Lung (tissue), 12 donors: Measurements from ENCODE around the gene IGLL1. TPM values are rescaled to one million over a fixed set of nuclear protein-coding genes. Genes with fewer than 3 reads are reported as not detected.

Experiments used
- ATAC-seq: fragments of 200-7000 bp; cut with Tn5 transposase; one replicate; pipeline ENCODE4 v1.9.1; 2020; ENCODE audit warnings: moderate number of reproducible peaks; ENCODE audit not compliant: insufficient read depth, low FRiP score
- DNase-seq, 3 donors: peaks; one replicate each; pipeline ENCODE4 v3.0.0-alpha.2; 2013 to 2017
- H3K27ac ChIP-seq, 2 donors: one replicate each; pipeline ENCODE4 v1.5.1; 2013; ENCODE audit warnings: mild to moderate bottlenecking in 2 of 2, moderate library complexity in 2 of 2, control low read depth in 1 of 2, inconsistent platforms in 1 of 2, low read depth in 1 of 2, low read length in 1 of 2
- H3K27me3 ChIP-seq, 3 donors: one replicate each; pipeline ENCODE4 v1.5.1; 2013; ENCODE audit warnings: low read length in 2 of 3; ENCODE audit not compliant: control insufficient read depth in 3 of 3, insufficient read depth in 3 of 3
- H3K36me3 ChIP-seq, 4 donors: one replicate each; pipeline ENCODE4 v1.5.1; 2013; ENCODE audit warnings: low read length in 4 of 4, mild to moderate bottlenecking in 1 of 4, moderate library complexity in 1 of 4; ENCODE audit not compliant: control insufficient read depth in 4 of 4, insufficient read depth in 4 of 4
- H3K4me1 ChIP-seq, 5 donors: one replicate each; pipeline ENCODE4 v1.5.1; 2013; ENCODE audit warnings: low read length in 5 of 5, mild to moderate bottlenecking in 2 of 5, moderate library complexity in 1 of 5; ENCODE audit not compliant: control insufficient read depth in 5 of 5, insufficient read depth in 5 of 5
- H3K4me3 ChIP-seq: one replicate; pipeline ENCODE4 v1.5.1; 2013; ENCODE audit warnings: mild to moderate bottlenecking, control low read depth, moderate library complexity
- H3K9ac ChIP-seq, 2 donors: one replicate each; pipeline ENCODE4 v1.5.1; 2013; ENCODE audit warnings: low read length in 2 of 2, control low read depth in 1 of 2; ENCODE audit not compliant: insufficient read depth in 1 of 2
- H3K9me3 ChIP-seq, 4 donors: one replicate each; pipeline ENCODE4 v1.5.1; 2013; ENCODE audit warnings: low read length in 3 of 4, mild to moderate bottlenecking in 1 of 4, moderate library complexity in 1 of 4; ENCODE audit not compliant: control insufficient read depth in 4 of 4, insufficient read depth in 3 of 4
- CTCF ChIP-seq: IDR thresholded peaks from 2 replicates; pipeline ENCODE4 v1.5.1; 2012; ENCODE audit warnings: mild to moderate bottlenecking; ENCODE audit errors: control extremely low read depth, extremely low read depth
- WGBS, 2 donors: extraction: QIAGEN DNeasy Blood & Tissue Kit; methylation state at CpG; one replicate each; pipeline ENCODE4 v1.1.7; 2013; 5-methylcytosine and 5-hydroxymethylcytosine counted together
- polyA plus RNA-seq, 2 donors: library from polyadenylated mRNA; stranded (reverse); fragments of 200-250 nt; gene quantifications; one replicate each; pipeline ENCODE4 v1.2.1, GENCODE V29; 2013
- total RNA-seq, 2 donors: library from RNA; depleted of rRNA in 1 of 2; stranded (reverse); fragments of >200 nt in 1 of 2; gene quantifications; one replicate each; pipeline ENCODE4 v1.2.1, GENCODE V29; 2014 to 2021
- donor health status: control.
- donor health status: control.
- donor health status: Bipolar disorder and iron deficiency.
- donor health status: healthy.
- donor health status: DM: yes; HTN: yes; CAD: no.

Gene IGLL1
- total and polyA plus RNA-seq, 4 donors, result 0.16 to 0.28 TPM; not detected in 2

GRCh38 chr22:23551385-23551784 lies 28.7 kb downstream of the IGLL1 start:
- Histone ChIP-seq H3K9ac (no peak overlapping the region), H3K4me3 (no peak overlapping the region), H3K4me1 (no peaks in the 10 kb centered on the region), H3K27me3 (no peaks in the 10 kb centered on the region), H3K9me3 (peaks cover 0 to 9% (median 7%) of the 10 kb centered on the region in 4 donors), H3K27ac (no peak overlapping the region), H3K36me3 (no peaks in the 10 kb centered on the region)
- TF ChIP-seq CTCF, result no peak
- DNase-seq, result no peak
- no peak for ATAC-seq

GRCh38 chr22:23550049-23550650 lies 29.9 kb downstream of the IGLL1 start:
- Histone ChIP-seq H3K9ac (no peak overlapping the region), H3K4me1 (no peaks in the 10 kb centered on the region), H3K9me3 (peaks cover 0 to 9% (median 7%) of the 10 kb centered on the region in 4 donors), H3K27me3 (no peaks in the 10 kb centered on the region), H3K4me3 (no peak overlapping the region), H3K27ac (no peak overlapping the region), H3K36me3 (no peaks in the 10 kb centered on the region)
- no peak for DNase-seq
- 86 to 87% methylated on average over 4 of the region's 4 CpGs for WGBS, 2 donors
- TF ChIP-seq CTCF, result no peak
- ATAC-seq, result no peak

- Histone ChIP-seq H3K27me3 (no peaks in the 10 kb centered on the region), H3K4me3 (no peak overlapping the region), H3K9ac (no peak overlapping the region), H3K4me1 (no peaks in the 10 kb centered on the region), H3K9me3 (peaks cover 0 to 9% (median 7%) of the 10 kb centered on the region in 4 donors), H3K27ac (no peak overlapping the region), H3K36me3 (no peaks in the 10 kb centered on the region)
- no peak for ATAC-seq
- DNase-seq, result no peak
- TF ChIP-seq CTCF, result no peak
- WGBS, 2 donors, result 70 to 83% methylated on average over 5 of the region's 5 CpGs
Observed at GRCh38 chr22:23549198-23549595, 30.9 kb downstream of the IGLL1 start.
